D721Med (cell line): ENCODE results near the gene RAI14.
"Not testable (repeated sequence)": the region's sequence is repeated elsewhere in the genome, so short reads cannot be mapped to it uniquely, and the experiment has no call there.

ENCODE experiments used
- DNase-seq: peaks from one replicate; pipeline ENCODE4 v3.0.0; 2011; ENCODE audit warnings: low spot score; ENCODE audit not compliant: insufficient read length
- FAIRE-seq: peaks from 2 replicates; lab custom pipeline; 2011; peaks lifted over from hg19 to GRCh38; lab: Jason Lieb, UNC
- CTCF ChIP-seq: IDR thresholded peaks from 2 replicates; pipeline ENCODE4 v1.5.1; 2012; ENCODE audit warnings: mild to moderate bottlenecking, control low read depth; ENCODE audit not compliant: insufficient read depth; ENCODE audit errors: missing control alignments

Gene RAI14

GRCh38 chr5:34755926-34756325 lies 99.8 kb downstream of the RAI14 start:
- no peak for FAIRE-seq
- no peak for TF ChIP-seq CTCF

GRCh38 chr5:34756781-34757624 lies 100.9 kb downstream of the RAI14 start:
- no peak for DNase-seq
- no peak for TF ChIP-seq CTCF
- FAIRE-seq = no peak

More at GRCh38 chr5:34755926-34756325, 99.8 kb downstream of the RAI14 start:
- no peak for DNase-seq

GRCh38 chr5:34758514-34758913 lies 102.4 kb downstream of the RAI14 start:
- no peak for DNase-seq
- no peak for FAIRE-seq
- no peak for TF ChIP-seq CTCF

- FAIRE-seq = not testable (repeated sequence)
These were observed 103.1 kb downstream of the RAI14 start for GRCh38 chr5:34759213-34759612.

GRCh38 chr5:34765662-34766061 lies 109.5 kb downstream of the RAI14 start:
- no peak for DNase-seq
- FAIRE-seq = no peak
- no peak for TF ChIP-seq CTCF

More at GRCh38 chr5:34759213-34759612, 103.1 kb downstream of the RAI14 start:
- not testable (repeated sequence) for DNase-seq

- no peak for FAIRE-seq
- no peak for TF ChIP-seq CTCF
- no peak for DNase-seq
These were observed 111.1 kb downstream of the RAI14 start for GRCh38 chr5:34767180-34767579.

- TF ChIP-seq CTCF = no peak
- no peak for FAIRE-seq
- no peak for DNase-seq
These were observed 114.4 kb downstream of the RAI14 start for GRCh38 chr5:34770486-34770885.
